H1 (cell line): Measurements from ENCODE around the gene ADAMTS13. TPM values are rescaled to one million over a fixed set of nuclear protein-coding genes. Genes with fewer than 3 reads are reported as not detected.

Experiments used
- ASH2L ChIP-seq: fragments of 200-600, 300-600 bp; sonication (generic); IDR thresholded peaks from one replicate; pipeline ENCODE4 v1.7.1; 2017; ENCODE audit warnings: low read length
- PHF8 ChIP-seq: fragments of 200-600 bp; sonication (generic); conservative IDR thresholded peaks from 2 replicates; pipeline ENCODE4 v1.7.1; 2012; ENCODE audit warnings: low read depth, mild to moderate bottlenecking, inconsistent platforms, low read length, moderate library complexity
- RAD21 ChIP-seq, 2 experiments: IDR thresholded peaks in 1 of 2; conservative IDR thresholded peaks in 1 of 2; 2 replicates each; pipeline ENCODE4 v1.6.1; 2011; ENCODE audit warnings: low read depth in 2 of 2, low read length in 2 of 2, improper control_type of control experiment in 1 of 2, inconsistent platforms in 1 of 2, mild to moderate bottlenecking in 1 of 2, moderate library complexity in 1 of 2
- polyA plus RNA-seq, 7 experiments: library from polyadenylated mRNA; depleted of rRNA in 3 of 7; stranded (reverse) in 5 of 7; unstranded in 2 of 7; fragments of >200 nt in 5 of 7; fragments of 200-250 nt in 2 of 7; gene quantifications; 1 replicate in 5 of 7; 2 replicates in 1 of 7; 4 replicates in 1 of 7; pipeline versions ENCODE4 v1.2.1 to v1.2.3, GENCODE V29; 2011 to 2013; ENCODE audit warnings: missing spikeins in 2 of 7, mixed read lengths in 2 of 7
- total RNA-seq: library from RNA; stranded (reverse); fragmentation: NEBNext Ultra II Directional; extraction: Animal tissue kit (Norgen Biotek cat#: 25700); gene quantifications from 2 replicates; pipeline ENCODE4 v1.2.1, GENCODE V29; 2021

ADAMTS13 gene
- total and polyA plus RNA-seq, 2 of the 8 experiments (the other 6 are each of a cell fraction or from before 2014, with no cell fraction given): 4.4 to 5.8 TPM

- TF ChIP-seq ASH2L (no peak), PHF8 (no peak), RAD21 (IDR thresholded peaks at IDR 0.05 in 1 of 2, conservative IDR thresholded peaks at IDR 0.05 in 1 of 2; ENCODE audit: low read depth in 2 of 2, low read length in 2 of 2) (no peak)
Measured at GRCh38 chr9:133454943-133455673, 32.9 kb downstream of the ADAMTS13 start (continued).
